ENCODE results near the gene C12orf42. TPM values are rescaled to one million over a fixed set of nuclear protein-coding genes. Genes with fewer than 3 reads are reported as not detected.
A peak's percentile ranks its signal among the peaks of the same experiment; 100 is the strongest.

C12orf42 gene
- total and polyA plus RNA-seq, 10 of the 15 experiments (the other 5 are each of a cell fraction or from before 2014, with no cell fraction given) = 1.4 to 7.0 (median 2.4) TPM

DNA sequence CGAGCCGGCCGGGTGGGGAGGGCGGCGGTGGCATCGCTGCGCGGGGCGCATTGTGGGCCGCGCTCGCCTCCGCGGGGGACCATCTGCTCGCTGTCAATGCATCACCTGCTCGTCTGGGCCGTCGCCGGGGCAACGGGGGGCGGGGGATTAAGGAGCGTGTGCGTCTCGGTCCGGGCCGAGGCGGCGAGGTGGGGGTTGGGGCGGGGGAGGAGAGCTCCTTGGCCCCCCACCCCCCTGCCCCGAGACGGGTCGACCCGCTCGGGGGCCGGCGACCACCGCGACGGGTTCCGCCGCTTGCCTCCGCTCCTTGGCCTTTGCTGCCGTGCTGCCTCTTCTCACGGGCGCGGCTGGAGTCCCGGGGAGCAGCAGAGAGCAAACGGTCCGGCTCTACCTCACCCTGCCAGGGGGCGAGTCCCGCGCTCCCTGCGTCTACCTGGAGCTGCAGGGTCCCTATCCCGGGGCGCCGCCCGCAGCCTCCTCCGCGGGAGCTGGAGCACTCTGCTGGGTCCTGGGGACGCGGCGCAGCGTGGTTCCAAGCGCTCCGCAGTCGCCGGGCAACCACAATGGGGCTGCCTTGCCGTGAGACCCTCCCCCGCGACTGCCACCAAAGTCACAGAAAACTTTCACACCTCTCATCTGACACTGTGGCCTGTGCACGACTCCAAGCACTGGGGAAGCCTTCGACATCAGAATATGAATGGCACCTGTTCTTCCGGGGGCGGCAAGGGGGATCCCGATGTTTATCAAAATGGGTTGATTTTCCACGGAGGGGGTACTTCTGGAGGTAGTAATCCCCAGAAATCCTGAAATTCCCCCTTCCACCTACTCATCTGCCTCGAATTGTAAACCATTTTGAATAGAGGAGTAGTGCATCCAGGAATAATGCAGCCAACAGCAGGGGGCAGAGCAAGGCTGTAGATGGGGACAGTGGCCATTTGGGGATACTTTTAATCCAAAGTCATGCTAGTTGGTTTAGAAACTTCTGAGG lies at the start of gene C12orf42 (continued):
- TF ChIP-seq SMAD5 (IDR thresholded peaks at IDR 0.05; ENCODE audit: low read depth) (no peak), ZZZ3 (IDR thresholded peaks at IDR 0.05; ENCODE audit: control insufficient read depth, insufficient read length, low read depth) (no peak), POU2F2 (IDR thresholded peaks at IDR 0.05; ENCODE audit: borderline replicate concordance, low read depth, low read length) (peak; percentile 68; the same call in 1 of the 3 replicates), PML (IDR thresholded peaks at IDR 0.05; ENCODE audit: low read length) (no peak), BCL11A (IDR thresholded peaks at IDR 0.05; ENCODE audit: low read depth, low read length) (no peak), HDAC2 (IDR thresholded peaks at IDR 0.05) (no peak), MYB (IDR thresholded peaks at IDR 0.05; ENCODE audit: borderline replicate concordance, low read depth, low read length) (no peak), ZNF384 (IDR thresholded peaks at IDR 0.05; ENCODE audit: borderline replicate concordance, low read depth, low read length) (no peak), ELK1 (IDR thresholded peaks at IDR 0.05; ENCODE audit: low read depth, low read length) (no peak), SREBF2 (IDR thresholded peaks at IDR 0.05; ENCODE audit: low read length) (no peak), CBX5 (IDR thresholded peaks at IDR 0.05; ENCODE audit: low read depth) (no peak), NBN (IDR thresholded peaks at IDR 0.05) (peak; percentile 72; the same call in 1 of the 2 replicates), ATF7 (IDR thresholded peaks at IDR 0.05; ENCODE audit: low read depth) (peak; percentile 40), TCF3 (IDR thresholded peaks at IDR 0.05; ENCODE audit: borderline replicate concordance, insufficient read depth, low read depth, low read length) (0 out of 2 replicates have a peak, but pooled peaks have one; percentile 44)
- TF ChIP-seq, protein P1, sequence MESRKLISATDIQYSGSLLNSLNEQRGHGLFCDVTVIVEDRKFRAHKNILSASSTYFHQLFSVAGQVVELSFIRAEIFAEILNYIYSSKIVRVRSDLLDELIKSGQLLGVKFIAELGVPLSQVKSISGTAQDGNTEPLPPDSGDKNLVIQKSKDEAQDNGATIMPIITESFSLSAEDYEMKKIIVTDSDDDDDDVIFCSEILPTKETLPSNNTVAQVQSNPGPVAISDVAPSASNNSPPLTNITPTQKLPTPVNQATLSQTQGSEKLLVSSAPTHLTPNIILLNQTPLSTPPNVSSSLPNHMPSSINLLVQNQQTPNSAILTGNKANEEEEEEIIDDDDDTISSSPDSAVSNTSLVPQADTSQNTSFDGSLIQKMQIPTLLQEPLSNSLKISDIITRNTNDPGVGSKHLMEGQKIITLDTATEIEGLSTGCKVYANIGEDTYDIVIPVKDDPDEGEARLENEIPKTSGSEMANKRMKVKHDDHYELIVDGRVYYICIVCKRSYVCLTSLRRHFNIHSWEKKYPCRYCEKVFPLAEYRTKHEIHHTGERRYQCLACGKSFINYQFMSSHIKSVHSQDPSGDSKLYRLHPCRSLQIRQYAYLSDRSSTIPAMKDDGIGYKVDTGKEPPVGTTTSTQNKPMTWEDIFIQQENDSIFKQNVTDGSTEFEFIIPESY (IDR thresholded peaks at IDR 0.05) = no peak
- TF ChIP-seq, protein P2, sequence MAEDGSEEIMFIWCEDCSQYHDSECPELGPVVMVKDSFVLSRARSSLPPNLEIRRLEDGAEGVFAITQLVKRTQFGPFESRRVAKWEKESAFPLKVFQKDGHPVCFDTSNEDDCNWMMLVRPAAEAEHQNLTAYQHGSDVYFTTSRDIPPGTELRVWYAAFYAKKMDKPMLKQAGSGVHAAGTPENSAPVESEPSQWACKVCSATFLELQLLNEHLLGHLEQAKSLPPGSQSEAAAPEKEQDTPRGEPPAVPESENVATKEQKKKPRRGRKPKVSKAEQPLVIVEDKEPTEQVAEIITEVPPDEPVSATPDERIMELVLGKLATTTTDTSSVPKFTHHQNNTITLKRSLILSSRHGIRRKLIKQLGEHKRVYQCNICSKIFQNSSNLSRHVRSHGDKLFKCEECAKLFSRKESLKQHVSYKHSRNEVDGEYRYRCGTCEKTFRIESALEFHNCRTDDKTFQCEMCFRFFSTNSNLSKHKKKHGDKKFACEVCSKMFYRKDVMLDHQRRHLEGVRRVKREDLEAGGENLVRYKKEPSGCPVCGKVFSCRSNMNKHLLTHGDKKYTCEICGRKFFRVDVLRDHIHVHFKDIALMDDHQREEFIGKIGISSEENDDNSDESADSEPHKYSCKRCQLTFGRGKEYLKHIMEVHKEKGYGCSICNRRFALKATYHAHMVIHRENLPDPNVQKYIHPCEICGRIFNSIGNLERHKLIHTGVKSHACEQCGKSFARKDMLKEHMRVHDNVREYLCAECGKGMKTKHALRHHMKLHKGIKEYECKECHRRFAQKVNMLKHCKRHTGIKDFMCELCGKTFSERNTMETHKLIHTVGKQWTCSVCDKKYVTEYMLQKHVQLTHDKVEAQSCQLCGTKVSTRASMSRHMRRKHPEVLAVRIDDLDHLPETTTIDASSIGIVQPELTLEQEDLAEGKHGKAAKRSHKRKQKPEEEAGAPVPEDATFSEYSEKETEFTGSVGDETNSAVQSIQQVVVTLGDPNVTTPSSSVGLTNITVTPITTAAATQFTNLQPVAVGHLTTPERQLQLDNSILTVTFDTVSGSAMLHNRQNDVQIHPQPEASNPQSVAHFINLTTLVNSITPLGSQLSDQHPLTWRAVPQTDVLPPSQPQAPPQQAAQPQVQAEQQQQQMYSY (CRISPR knock-in tag; IDR thresholded peaks at IDR 0.05) = no peak
- TF ChIP-seq, protein P3, sequence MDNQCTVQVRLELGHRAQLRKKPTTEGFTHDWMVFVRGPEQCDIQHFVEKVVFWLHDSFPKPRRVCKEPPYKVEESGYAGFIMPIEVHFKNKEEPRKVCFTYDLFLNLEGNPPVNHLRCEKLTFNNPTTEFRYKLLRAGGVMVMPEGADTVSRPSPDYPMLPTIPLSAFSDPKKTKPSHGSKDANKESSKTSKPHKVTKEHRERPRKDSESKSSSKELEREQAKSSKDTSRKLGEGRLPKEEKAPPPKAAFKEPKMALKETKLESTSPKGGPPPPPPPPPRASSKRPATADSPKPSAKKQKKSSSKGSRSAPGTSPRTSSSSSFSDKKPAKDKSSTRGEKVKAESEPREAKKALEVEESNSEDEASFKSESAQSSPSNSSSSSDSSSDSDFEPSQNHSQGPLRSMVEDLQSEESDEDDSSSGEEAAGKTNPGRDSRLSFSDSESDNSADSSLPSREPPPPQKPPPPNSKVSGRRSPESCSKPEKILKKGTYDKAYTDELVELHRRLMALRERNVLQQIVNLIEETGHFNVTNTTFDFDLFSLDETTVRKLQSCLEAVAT (IDR thresholded peaks at IDR 0.05) = peak; percentile 78; the same call in 1 of the 2 replicates
- TF ChIP-seq, protein P4, sequence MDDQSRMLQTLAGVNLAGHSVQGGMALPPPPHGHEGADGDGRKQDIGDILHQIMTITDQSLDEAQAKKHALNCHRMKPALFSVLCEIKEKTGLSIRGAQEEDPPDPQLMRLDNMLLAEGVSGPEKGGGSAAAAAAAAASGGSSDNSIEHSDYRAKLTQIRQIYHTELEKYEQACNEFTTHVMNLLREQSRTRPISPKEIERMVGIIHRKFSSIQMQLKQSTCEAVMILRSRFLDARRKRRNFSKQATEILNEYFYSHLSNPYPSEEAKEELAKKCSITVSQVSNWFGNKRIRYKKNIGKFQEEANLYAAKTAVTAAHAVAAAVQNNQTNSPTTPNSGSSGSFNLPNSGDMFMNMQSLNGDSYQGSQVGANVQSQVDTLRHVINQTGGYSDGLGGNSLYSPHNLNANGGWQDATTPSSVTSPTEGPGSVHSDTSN (IDR thresholded peaks at IDR 0.05; ENCODE audit: insufficient replicate concordance, low read depth, low read length) = peak; percentile 87

Measured in GM12878 (cell line).